Activated CD8-positive, alpha-beta T cell treated with anti-CD3 and anti-CD28 coated beads, Interleukin-2, amount 10 ng/mL, durations not matched to agents 7 days and 5 days (primary cell): ENCODE data around the gene PLLP. TPM values are rescaled to one million over a fixed set of nuclear protein-coding genes. Genes with fewer than 3 reads are reported as not detected.
"Not testable (repeated sequence)": the region's sequence is repeated elsewhere in the genome, so short reads cannot be mapped to it uniquely, and the experiment has no call there.

Experiments
- ATAC-seq: fragments of 150-1000 bp; cut with Tn5 transposase; one replicate; pipeline ENCODE4 v1.10.0; 2021; ENCODE audit warnings: moderate library complexity
- CTCF ChIA-PET: fragments of 350-600 bp; sonication (Branson Sonifier 250); formaldehyde crosslinking; loops from one replicate; lab custom pipeline; 2021; ENCODE audit warnings: antibody characterized with exemption; lab: Charles Lee
- POLR2A ChIA-PET: fragments of 350-600 bp; sonication (Branson Sonifier 250); formaldehyde crosslinking; loops from one replicate; lab custom pipeline; 2021; ENCODE audit warnings: antibody characterized with exemption; lab: Charles Lee
- DNase-seq: peaks from one replicate; pipeline ENCODE4 v3.0.0-alpha.2; 2020
- H3K27ac Mint-ChIP-seq: one replicate; pipeline ENCODE4 v1.8.0; 2021; ENCODE audit warnings: mild to moderate bottlenecking, mixed read lengths
- H3K27me3 Mint-ChIP-seq: one replicate; pipeline ENCODE4 v1.8.0; 2021; ENCODE audit warnings: low read depth, mixed read lengths
- H3K36me3 Mint-ChIP-seq: one replicate; pipeline ENCODE4 v1.8.0; 2021; ENCODE audit warnings: low read depth, mixed read lengths
- H3K4me1 Mint-ChIP-seq: one replicate; pipeline ENCODE4 v1.8.0; 2021; ENCODE audit warnings: low read depth, mixed read lengths
- H3K4me3 Mint-ChIP-seq: one replicate; pipeline ENCODE4 v1.8.0; 2021; ENCODE audit warnings: mild to moderate bottlenecking, mixed read lengths
- H3K9me3 Mint-ChIP-seq: one replicate; pipeline ENCODE4 v1.8.0; 2022; ENCODE audit warnings: mixed read lengths; ENCODE audit not compliant: insufficient read depth
- total RNA-seq, 2 experiments: library from RNA; stranded (reverse); gene quantifications; one replicate each; pipeline ENCODE4 v1.2.3, GENCODE V29; 2021

PLLP gene
- total RNA-seq, 2 experiments from 2014 or later, result 0.18 to 0.37 TPM

DNA sequence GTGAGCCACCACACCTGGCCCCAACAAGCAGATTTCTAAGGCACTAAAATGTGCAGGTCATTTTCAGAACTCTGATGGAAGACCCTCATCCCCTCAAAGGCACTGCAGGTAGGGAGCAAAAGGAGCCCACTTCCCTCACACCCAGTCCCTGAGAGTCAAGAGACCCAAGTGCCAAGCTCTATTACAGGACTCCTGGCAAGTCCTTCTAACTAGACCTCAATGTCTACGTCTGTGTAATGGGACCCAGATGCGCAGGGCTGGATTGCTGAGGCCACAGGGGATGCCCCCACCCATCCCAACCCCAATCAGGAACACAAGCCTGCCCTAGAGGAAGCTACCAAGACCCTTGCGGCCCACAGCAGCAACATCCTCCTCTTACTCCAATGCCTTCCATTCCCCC, 2.7 kb downstream of the PLLP start:
- no peak for DNase-seq
- CTCF ChIA-PET, result interaction anchor here (0.6 to 3.3 kb wide), 4 partner anchors 15 to 318 kb away, joined by 3 to 11 read pairs (median 4); no protein-coding TSS in a partner anchor
- no peaks in the 10 kb centered on the region for H3K9me3 Mint-ChIP-seq
- no peak overlapping the region for H3K27ac Mint-ChIP-seq
- no peaks in the 10 kb centered on the region for H3K36me3 Mint-ChIP-seq
- no peak for ATAC-seq
- no peak overlapping the region for H3K4me3 Mint-ChIP-seq
- H3K4me1 Mint-ChIP-seq, result peaks cover 37% of the 10 kb centered on the region
- POLR2A ChIA-PET, result no interaction called here
- peaks cover 28% of the 10 kb centered on the region for H3K27me3 Mint-ChIP-seq

GRCh38 chr16:57279780-57280638, 4.5 kb downstream of the PLLP start:
- ATAC-seq, result no peak
- Mint-ChIP-seq H3K9me3 (no peaks in the 10 kb centered on the region), H3K27ac (peak overlapping the region; percentile 11), H3K4me3 (no peak overlapping the region), H3K27me3 (peaks cover 25% of the 10 kb centered on the region), H3K4me1 (peaks cover 43% of the 10 kb centered on the region), H3K36me3 (no peaks in the 10 kb centered on the region)
- DNase-seq, result no peak
- ChIA-PET CTCF (interaction anchor here (0.9 to 3.3 kb wide), 5 partner anchors 13 to 137 kb away, joined by 3 to 11 read pairs (median 4); no protein-coding TSS in a partner anchor), POLR2A (interaction anchor here (2.6 kb wide), 1 partner anchor 20 kb away, joined by 8 read pairs; no protein-coding TSS in a partner anchor)

- POLR2A ChIA-PET, result interaction anchor here (2.6 kb wide), 1 partner anchor 21 kb away, joined by 8 read pairs; no protein-coding TSS in a partner anchor
- no peaks in the 10 kb centered on the region for H3K36me3 Mint-ChIP-seq
- no peak overlapping the region for H3K4me3 Mint-ChIP-seq
- CTCF ChIA-PET, result interaction anchor here (1.0 to 1.9 kb wide), 3 partner anchors 9 to 22 kb away, joined by 3 to 8 read pairs (median 6); no protein-coding TSS in a partner anchor
- no peak overlapping the region for H3K27ac Mint-ChIP-seq
- no peaks in the 10 kb centered on the region for H3K9me3 Mint-ChIP-seq
- H3K4me1 Mint-ChIP-seq, result peaks cover 35% of the 10 kb centered on the region
- H3K27me3 Mint-ChIP-seq, result peaks cover 21% of the 10 kb centered on the region
- no peak for ATAC-seq
- DNase-seq, result no peak
Observed at GRCh38 chr16:57278494-57278893, 6.0 kb downstream of the PLLP start.

GRCh38 chr16:57277586-57277985, 6.9 kb downstream of the PLLP start:
- ATAC-seq (peak; percentile 91), DNase-seq (peak; percentile 79)
- ChIA-PET POLR2A (interaction anchor here (1.0 kb wide), 1 partner anchor 32 kb away, joined by 3 read pairs; no protein-coding TSS in a partner anchor), CTCF (interaction anchor here (1.3 to 1.9 kb wide), 3 partner anchors 8 to 32 kb away, joined by 3 to 8 read pairs (median 6); partner anchors contain the start of gene ARL2BP)
- H3K4me3 Mint-ChIP-seq, result peak overlapping the region; percentile 53
- peaks cover 35% of the 10 kb centered on the region for H3K4me1 Mint-ChIP-seq
- no peaks in the 10 kb centered on the region for H3K9me3 Mint-ChIP-seq
- peak overlapping the region; percentile 69 for H3K27ac Mint-ChIP-seq
- H3K27me3 Mint-ChIP-seq, result peaks cover 12% of the 10 kb centered on the region
- no peaks in the 10 kb centered on the region for H3K36me3 Mint-ChIP-seq

DNA sequence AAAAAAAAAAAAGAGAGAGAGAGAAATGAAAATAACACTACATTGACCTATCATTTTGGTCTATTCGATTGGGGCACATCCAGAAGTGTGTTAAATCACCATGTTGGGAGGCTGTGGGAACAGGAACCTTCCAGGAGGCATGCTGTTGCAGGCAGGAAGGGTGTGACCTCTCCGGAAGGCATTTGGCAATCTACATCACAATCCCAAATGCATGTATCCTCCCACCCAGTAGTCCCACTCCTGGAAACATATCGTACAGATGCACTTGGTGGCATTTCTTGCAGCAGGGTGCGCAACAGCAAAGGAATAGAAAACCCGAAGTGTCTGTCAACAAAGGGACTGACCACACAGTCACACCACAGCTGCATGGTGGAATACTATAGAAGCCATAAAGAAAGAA, 7.9 kb downstream of the PLLP start:
- Mint-ChIP-seq H3K27ac (no peak overlapping the region), H3K27me3 (peaks cover 4% of the 10 kb centered on the region), H3K4me1 (peaks cover 35% of the 10 kb centered on the region), H3K36me3 (no peaks in the 10 kb centered on the region), H3K4me3 (no peak overlapping the region), H3K9me3 (no peaks in the 10 kb centered on the region)
- DNase-seq (no peak), ATAC-seq (no peak)
- CTCF ChIA-PET, result no interaction called here
- POLR2A ChIA-PET, result no interaction called here

DNA sequence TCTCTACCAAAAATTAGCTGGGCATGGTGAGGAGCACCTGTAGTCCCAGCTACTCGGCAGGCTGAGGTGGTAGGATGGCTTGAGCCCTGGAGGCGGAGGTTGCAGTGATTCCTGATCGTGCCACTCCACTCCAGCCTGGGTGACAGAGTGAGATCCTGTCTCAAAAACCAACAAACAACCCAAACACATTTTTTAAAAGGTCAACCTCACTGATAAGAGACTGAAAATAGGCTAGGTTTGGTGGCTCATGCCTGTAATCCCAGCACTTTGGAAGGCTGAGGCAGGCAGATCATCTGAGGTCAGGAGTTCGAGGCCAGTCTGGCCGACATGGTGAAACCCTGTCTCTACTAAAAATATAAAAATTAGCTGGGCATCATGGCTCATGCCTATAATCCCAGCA, 8.5 kb downstream of the PLLP start:
- CTCF ChIA-PET, DNase-seq: not testable (repeated sequence)

DNA sequence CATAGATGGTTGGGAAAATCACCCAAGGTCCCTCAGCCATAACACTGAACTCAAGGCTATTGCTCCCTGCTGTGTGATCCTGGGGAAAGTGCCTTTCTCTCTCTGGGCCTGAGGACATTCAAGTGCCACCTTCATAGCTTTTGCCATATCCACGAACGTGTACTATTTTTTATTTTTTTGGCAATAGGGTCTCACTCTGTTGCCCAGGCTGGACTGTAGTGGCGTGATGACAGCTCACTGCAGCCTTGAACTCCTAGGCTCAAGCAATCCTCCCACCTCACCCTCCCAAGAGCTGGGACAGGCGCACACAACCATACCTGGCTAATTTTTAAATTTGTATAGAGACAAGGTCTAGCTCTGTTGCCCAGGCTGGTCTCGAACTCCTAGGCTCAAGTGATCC, 10.6 kb downstream of the PLLP start:
- Mint-ChIP-seq H3K36me3 (no peaks in the 10 kb centered on the region), H3K27me3 (no peaks in the 10 kb centered on the region), H3K4me1 (peaks cover 27% of the 10 kb centered on the region), H3K27ac (no peak overlapping the region), H3K4me3 (no peak overlapping the region), H3K9me3 (no peaks in the 10 kb centered on the region)
- DNase-seq (no peak), ATAC-seq (no peak)
- CTCF ChIA-PET, result no interaction called here
- POLR2A ChIA-PET, result no interaction called here

More for the DNA sequence above, 8.5 kb downstream of the PLLP start:
- H3K9me3 Mint-ChIP-seq, ATAC-seq, H3K4me3 Mint-ChIP-seq, H3K36me3 Mint-ChIP-seq, H3K27ac Mint-ChIP-seq, POLR2A ChIA-PET, H3K27me3 Mint-ChIP-seq: not testable (repeated sequence)
- H3K4me1 Mint-ChIP-seq, result peaks cover 35% of the 10 kb centered on the region

GRCh38 chr16:57273359-57273758, 11.1 kb downstream of the PLLP start:
- ChIA-PET POLR2A (no interaction called here), CTCF (no interaction called here)
- H3K27ac Mint-ChIP-seq, result no peak overlapping the region

GRCh38 chr16:57271867-57272495, 12.5 kb downstream of the PLLP start:
- ATAC-seq (no peak), DNase-seq (no peak)
- H3K27ac Mint-ChIP-seq, result no peak overlapping the region
- POLR2A ChIA-PET, result no interaction called here
- H3K9me3 Mint-ChIP-seq, result no peaks in the 10 kb centered on the region
- no peaks in the 10 kb centered on the region for H3K27me3 Mint-ChIP-seq
- H3K4me1 Mint-ChIP-seq, result peaks cover 24% of the 10 kb centered on the region
- CTCF ChIA-PET, result no interaction called here
- H3K36me3 Mint-ChIP-seq, result no peaks in the 10 kb centered on the region
- no peak overlapping the region for H3K4me3 Mint-ChIP-seq

More at GRCh38 chr16:57273359-57273758, 11.1 kb downstream of the PLLP start:
- Mint-ChIP-seq H3K36me3 (no peaks in the 10 kb centered on the region), H3K27me3 (no peaks in the 10 kb centered on the region), H3K4me3 (no peak overlapping the region), H3K9me3 (no peaks in the 10 kb centered on the region), H3K4me1 (peaks cover 26% of the 10 kb centered on the region)
- no peak for DNase-seq
- ATAC-seq, result no peak

- no peak overlapping the region for H3K27ac Mint-ChIP-seq
- CTCF ChIA-PET, result no interaction called here
- POLR2A ChIA-PET, result no interaction called here
Observed at GRCh38 chr16:57271063-57271345, 13.5 kb downstream of the PLLP start.

DNA sequence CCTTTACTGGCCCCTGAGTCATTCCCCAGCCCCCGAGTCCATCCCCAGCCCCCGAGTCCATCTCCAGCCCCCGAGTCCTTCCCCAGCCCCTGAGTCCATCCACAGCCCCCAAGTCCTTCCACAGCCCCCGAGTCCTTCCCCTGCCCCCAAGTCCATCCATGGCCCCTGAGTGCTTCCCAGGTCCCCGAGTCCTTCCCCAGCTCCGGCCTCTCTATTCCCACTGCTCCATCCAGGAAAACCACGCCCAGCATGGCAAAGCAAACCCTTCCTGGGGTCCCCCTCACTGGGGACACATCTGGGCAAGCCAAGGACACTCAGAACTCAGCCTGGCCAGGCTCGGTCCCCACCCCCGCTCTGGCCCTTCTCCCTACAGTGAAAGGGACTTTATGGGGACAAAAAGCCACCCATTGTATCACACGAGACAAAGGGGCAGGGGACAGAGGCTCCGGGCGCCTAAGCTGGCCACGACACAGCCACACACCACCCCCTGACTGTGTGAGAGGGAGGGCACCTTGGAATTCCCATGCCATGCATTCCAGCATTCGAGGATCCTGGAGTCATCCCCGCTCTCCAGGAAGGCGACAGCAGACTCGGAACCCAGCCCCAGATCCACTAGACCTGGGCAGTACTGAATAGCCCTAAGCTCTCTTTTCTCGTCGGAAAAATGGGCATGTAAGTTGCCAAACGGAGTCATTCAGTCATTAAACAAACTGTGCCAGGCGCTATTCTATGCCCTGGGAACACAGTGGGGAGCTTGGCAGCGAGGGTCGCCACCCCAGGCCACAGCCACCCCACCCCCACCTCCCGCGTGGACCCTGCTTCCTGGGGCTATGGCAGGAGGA, 14.0 kb downstream of the PLLP start:
- DNase-seq (no peak), ATAC-seq (no peak)
- Mint-ChIP-seq H3K36me3 (no peaks in the 10 kb centered on the region), H3K4me3 (no peak overlapping the region), H3K27me3 (no peaks in the 10 kb centered on the region), H3K9me3 (no peaks in the 10 kb centered on the region), H3K4me1 (peaks cover 29% of the 10 kb centered on the region), H3K27ac (no peak overlapping the region)
- POLR2A ChIA-PET, result no interaction called here
- CTCF ChIA-PET, result no interaction called here

More at GRCh38 chr16:57271063-57271345, 13.5 kb downstream of the PLLP start:
- no peaks in the 10 kb centered on the region for H3K36me3 Mint-ChIP-seq
- no peaks in the 10 kb centered on the region for H3K27me3 Mint-ChIP-seq
- H3K9me3 Mint-ChIP-seq, result no peaks in the 10 kb centered on the region
- H3K4me3 Mint-ChIP-seq, result no peak overlapping the region
- peaks cover 26% of the 10 kb centered on the region for H3K4me1 Mint-ChIP-seq
- DNase-seq (no peak), ATAC-seq (no peak)
